ENCODE results near the gene AOAH. TPM values are rescaled to one million over a fixed set of nuclear protein-coding genes. Genes with fewer than 3 reads are reported as not detected.

The AOAH gene
- total and polyA plus RNA-seq, 9 of the 15 experiments (the other 6 are each of a cell fraction or from before 2014, with no cell fraction given) = not detected

- TF ChIP-seq ZBTB2 (IDR thresholded peaks at IDR 0.05) = no peak
- no peak for TF ChIP-seq MTA2 (IDR thresholded peaks at IDR 0.05; ENCODE audit: low read depth)
- TF ChIP-seq TFAM (CRISPR knock-in tag; conservative IDR thresholded peaks at IDR 0.05) = no peak
- no peak for TF ChIP-seq RHOXF2B (CRISPR knock-in tag; conservative IDR thresholded peaks at IDR 0.05)
- TF ChIP-seq PRPF4 (IDR thresholded peaks at IDR 0.05; ENCODE audit: insufficient read depth, low read depth, low read length, poor library complexity, severe bottlenecking) = no peak
- TF ChIP-seq HSF4 (CRISPR knock-in tag; IDR thresholded peaks at IDR 0.05; ENCODE audit: borderline replicate concordance) = no peak
- no peak for TF ChIP-seq TRIM24 (IDR thresholded peaks at IDR 0.05)
- TF ChIP-seq RAD51 (IDR thresholded peaks at IDR 0.05; ENCODE audit: borderline replicate concordance, low read depth) = no peak
- no peak for TF ChIP-seq HINFP (tag; conservative IDR thresholded peaks at IDR 0.05; ENCODE audit: low read depth)
These were observed 12.0 kb upstream of the AOAH start (continued) for GRCh38 chr7:36736090-36736898.
